A549 treated with DMSO at 1 μM for 4 hours (cell line): Measurements from ENCODE around the gene LIN9. TPM values are rescaled to one million over a fixed set of nuclear protein-coding genes. Genes with fewer than 3 reads are reported as not detected.

Experiments
- total RNA-seq: library from RNA; stranded (reverse); fragments of 200-300 nt; extraction: Qiagen RNA extraction; gene quantifications from 5 replicates; pipeline ENCODE4 v1.2.3, GENCODE V29; 2022; ENCODE audit warnings: low read depth

LIN9 gene
- total RNA-seq: 7.1 to 9.1 TPM (median 8.7 TPM) in 5 replicates

GRCh38 chr1:226308723-226309397 lies at the start of gene LIN9:
TSS of gene LIN9 (minus strand) at chr1:226309164. CDS start at chr1:226309139, 25 bp downstream.

GRCh38 chr1:226223157-226223785 lies 85.7 kb downstream of the LIN9 start, which contains the start of gene MIXL1:
TSS of gene MIXL1 (plus strand) at chr1:226223664. CDS start at chr1:226223682, 18 bp downstream.

GRCh38 chr1:226186124-226187018 lies 122.6 kb downstream of the LIN9 start, which contains the start of gene ACBD3:
TSS of gene ACBD3 (minus strand) at chr1:226186741. CDS start at chr1:226186675, 66 bp downstream.

Other genes with a start within 250 kb of the LIN9 start
- gene H3-3A, start 246.4 kb downstream of the LIN9 start, total RNA-seq: 395 to 501 TPM (median 445 TPM) in 5 replicates
- 22.6 to 36.3 TPM (median 27.8 TPM) in 5 replicates for gene ACBD3, start 122.4 kb downstream of the LIN9 start, total RNA-seq
- gene MIXL1, start 85.5 kb downstream of the LIN9 start, total RNA-seq: 0.07 to 0.10 TPM in 2 of 5 replicates, not detected in the others
- 100 to 119 TPM (median 110 TPM) in 5 replicates for gene PARP1, start 98.9 kb upstream of the LIN9 start, total RNA-seq
- gene STUM, start 239.6 kb upstream of the LIN9 start, total RNA-seq: 0.02 TPM in 1 of 5 replicates, not detected in the others